Upper lobe of left lung (tissue), 4 donors: ENCODE results near the gene TLL1.

Source experiments
- EP300 ChIP-seq, 4 donors: sonication (generic); formaldehyde crosslinking; IDR thresholded peaks; one replicate each; pipeline ENCODE4 v1.5.1; 2017; ENCODE audit warnings: antibody characterized with exemption in 4 of 4, control low read depth in 2 of 4
- POLR2A ChIP-seq, 4 donors: fragments of 450-650 bp; IDR thresholded peaks; one replicate each; pipeline ENCODE4 v1.5.1; 2016 to 2017; ENCODE audit warnings: antibody characterized with exemption in 4 of 4, mild to moderate bottlenecking in 2 of 4

DNA sequence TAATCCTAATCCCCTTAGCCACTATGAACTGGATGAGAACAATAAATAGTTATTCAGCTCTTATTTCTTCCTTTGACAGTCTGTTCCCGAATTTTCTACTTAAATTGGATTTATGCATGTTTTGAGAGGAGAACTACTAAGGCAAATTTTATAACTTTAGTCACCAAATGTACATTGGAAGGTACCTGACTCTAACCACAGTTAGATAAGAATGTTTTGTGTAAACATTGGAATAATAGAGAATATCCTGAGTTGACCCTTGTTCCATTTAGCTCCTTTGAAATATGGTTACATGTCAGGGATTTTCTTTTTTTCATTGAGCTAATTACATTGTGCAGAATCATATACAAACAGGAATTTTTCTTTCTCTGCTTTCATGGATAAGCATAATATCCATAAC lies 202.6 kb downstream of the TLL1 start:
- no peak for TF ChIP-seq POLR2A (IDR thresholded peaks at IDR 0.05)
- TF ChIP-seq EP300 (IDR thresholded peaks at IDR 0.05) = no peak
